ENCODE results near the gene AMOTL2.

DNA sequence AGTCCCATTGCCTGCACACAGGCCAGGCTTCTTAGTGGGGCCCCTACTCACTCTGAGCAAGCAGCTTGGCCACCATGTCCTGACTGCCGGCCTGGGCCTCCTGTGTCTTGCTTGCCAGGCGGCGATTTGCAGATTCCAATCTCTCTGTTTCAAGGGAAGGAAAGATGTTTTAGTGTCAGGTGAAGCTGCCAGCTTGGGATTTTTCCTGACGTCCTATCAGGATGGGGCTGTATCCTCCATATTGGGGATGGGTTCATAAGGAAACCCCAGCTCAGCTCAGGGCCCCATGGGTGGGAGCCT, 8.5 kb downstream of the AMOTL2 start:
- TF ChIP-seq, protein P1, sequence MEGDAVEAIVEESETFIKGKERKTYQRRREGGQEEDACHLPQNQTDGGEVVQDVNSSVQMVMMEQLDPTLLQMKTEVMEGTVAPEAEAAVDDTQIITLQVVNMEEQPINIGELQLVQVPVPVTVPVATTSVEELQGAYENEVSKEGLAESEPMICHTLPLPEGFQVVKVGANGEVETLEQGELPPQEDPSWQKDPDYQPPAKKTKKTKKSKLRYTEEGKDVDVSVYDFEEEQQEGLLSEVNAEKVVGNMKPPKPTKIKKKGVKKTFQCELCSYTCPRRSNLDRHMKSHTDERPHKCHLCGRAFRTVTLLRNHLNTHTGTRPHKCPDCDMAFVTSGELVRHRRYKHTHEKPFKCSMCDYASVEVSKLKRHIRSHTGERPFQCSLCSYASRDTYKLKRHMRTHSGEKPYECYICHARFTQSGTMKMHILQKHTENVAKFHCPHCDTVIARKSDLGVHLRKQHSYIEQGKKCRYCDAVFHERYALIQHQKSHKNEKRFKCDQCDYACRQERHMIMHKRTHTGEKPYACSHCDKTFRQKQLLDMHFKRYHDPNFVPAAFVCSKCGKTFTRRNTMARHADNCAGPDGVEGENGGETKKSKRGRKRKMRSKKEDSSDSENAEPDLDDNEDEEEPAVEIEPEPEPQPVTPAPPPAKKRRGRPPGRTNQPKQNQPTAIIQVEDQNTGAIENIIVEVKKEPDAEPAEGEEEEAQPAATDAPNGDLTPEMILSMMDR (conservative IDR thresholded peaks at IDR 0.05; ENCODE audit: low read depth in 2 of 2): no peak
- TF ChIP-seq CREB1 (CRISPR knock-in tag; IDR thresholded peaks at IDR 0.05; ENCODE audit: low read depth): no peak
